Pancreas (tissue), 10 donors: ENCODE measurements around the gene PRPS1. TPM values are rescaled to one million over a fixed set of nuclear protein-coding genes. Genes with fewer than 3 reads are reported as not detected.
"Not testable (repeated sequence)": the region's sequence is repeated elsewhere in the genome, so short reads cannot be mapped to it uniquely, and the experiment has no call there.

Experiments used
- ATAC-seq, 4 donors: fragments of 200-7000 bp; cut with Tn5 transposase; one replicate each; pipeline versions ENCODE4 v1.8.0 to v1.9.1; 2020; ENCODE audit warnings: mild to moderate bottlenecking in 4 of 4, moderate library complexity in 4 of 4
- DNase-seq, 6 donors: peaks; one replicate each; pipeline ENCODE4 v3.0.0-alpha.2; 2020
- FAIRE-seq: peaks from 2 replicates; lab custom pipeline; 2012; peaks lifted over from hg19 to GRCh38; lab: Jason Lieb, UNC
- H3K27ac ChIP-seq, 4 donors: fragments of 200-600 bp; sonication (generic); 1 replicate in 3 of 4; 2 replicates in 1 of 4; pipeline versions ENCODE4 v1.5.0 to v1.8.0; 2020
- H3K27me3 ChIP-seq, 4 donors: fragments of 200-600 bp; one replicate each; pipeline ENCODE4 v1.8.0; 2021
- H3K36me3 ChIP-seq, 3 donors: fragments of 200-600 bp; sonication (generic) in 1 of 3; one replicate each; pipeline versions ENCODE4 v1.5.0 to v1.8.0; 2020 to 2021
- H3K4me1 ChIP-seq, 3 donors: fragments of 200-600 bp; one replicate each; pipeline ENCODE4 v1.8.0; 2021
- H3K4me3 ChIP-seq, 4 donors: fragments of 200-600 bp; sonication (generic) in 2 of 4; one replicate each; pipeline versions ENCODE4 v1.5.0 to v1.8.0; 2020 to 2021
- H3K9me3 ChIP-seq, 4 donors: fragments of 200-600 bp; one replicate each; pipeline ENCODE4 v1.8.0; 2021
- WGBS, 2 donors: extraction: QIAGEN DNeasy Blood & Tissue Kit; methylation state at CpG; one replicate each; pipeline ENCODE4 v1.1.7; 2013; 5-methylcytosine and 5-hydroxymethylcytosine counted together
- intact Hi-C, 3 donors: fragments of 100-400 bp; cut with DNase I; formaldehyde crosslinking; loops; one replicate each; pipeline versions ENCODE4 v1.11.1 to v1.14.2; 2022
- polyA plus RNA-seq, 2 donors: library from polyadenylated mRNA; stranded (reverse); fragments of 200-250 nt; gene quantifications; one replicate each; pipeline ENCODE4 v1.2.3, GENCODE V29; 2013
- total RNA-seq, 6 donors: library from RNA; stranded (reverse); fragmentation: NEBNext Ultra II Directional in 4 of 6; extraction: Animal tissue kit (Norgen Biotek cat#: 25700) in 4 of 6; gene quantifications; one replicate each; pipeline versions ENCODE4 v1.2.1 to v1.2.4, GENCODE V29; 2021 to 2023
- TF ChIP-seq, protein P1 (sequence below), 4 donors: fragments of 200-600 bp; sonication (generic) in 3 of 4; IDR thresholded peaks; one replicate each; pipeline versions ENCODE4 v1.5.0 to v1.8.0; 2021; ENCODE audit warnings: antibody characterized with exemption in 4 of 4
- donor health status: healthy with polysubstance abuse.
- donor health status: DM: no; HTN: no; CAD: no; lungs with moderate emphysema.
- donor health status: DM: no; HTN: no; CAD: no.
- donor health status: control.
- donor health status: control.
- donor health status: Bipolar disorder and iron deficiency.
- donor health status: DM: yes; HTN: yes; CAD: no.
- donor health status: DM: no; HTN: no; CAD: no.
- donor health status: DM: no; HTN: no; CAD: no.
- donor health status: DM: yes; HTN: yes; CAD: no.

Gene PRPS1
- total and polyA plus RNA-seq, 8 donors, result 5.9 to 22.8 (median 14.1) TPM

- ATAC-seq, result no peak
- 72 to 94% methylated on average over 1 of the region's 1 CpG for WGBS, 2 donors
Observed at GRCh38 chrX:107666931-107667330, 38.6 kb downstream of the PRPS1 start.

GRCh38 chrX:107667426-107667825 lies 39.1 kb downstream of the PRPS1 start:
- DNase-seq (no peak), FAIRE-seq (no peak), ATAC-seq (no peak)
- no peaks in the 10 kb centered on the region for H3K27me3 ChIP-seq
- TF ChIP-seq, protein P1, sequence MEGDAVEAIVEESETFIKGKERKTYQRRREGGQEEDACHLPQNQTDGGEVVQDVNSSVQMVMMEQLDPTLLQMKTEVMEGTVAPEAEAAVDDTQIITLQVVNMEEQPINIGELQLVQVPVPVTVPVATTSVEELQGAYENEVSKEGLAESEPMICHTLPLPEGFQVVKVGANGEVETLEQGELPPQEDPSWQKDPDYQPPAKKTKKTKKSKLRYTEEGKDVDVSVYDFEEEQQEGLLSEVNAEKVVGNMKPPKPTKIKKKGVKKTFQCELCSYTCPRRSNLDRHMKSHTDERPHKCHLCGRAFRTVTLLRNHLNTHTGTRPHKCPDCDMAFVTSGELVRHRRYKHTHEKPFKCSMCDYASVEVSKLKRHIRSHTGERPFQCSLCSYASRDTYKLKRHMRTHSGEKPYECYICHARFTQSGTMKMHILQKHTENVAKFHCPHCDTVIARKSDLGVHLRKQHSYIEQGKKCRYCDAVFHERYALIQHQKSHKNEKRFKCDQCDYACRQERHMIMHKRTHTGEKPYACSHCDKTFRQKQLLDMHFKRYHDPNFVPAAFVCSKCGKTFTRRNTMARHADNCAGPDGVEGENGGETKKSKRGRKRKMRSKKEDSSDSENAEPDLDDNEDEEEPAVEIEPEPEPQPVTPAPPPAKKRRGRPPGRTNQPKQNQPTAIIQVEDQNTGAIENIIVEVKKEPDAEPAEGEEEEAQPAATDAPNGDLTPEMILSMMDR (IDR thresholded peaks at IDR 0.05), result no peak
- H3K4me3 ChIP-seq, result no peak overlapping the region
- H3K36me3 ChIP-seq, result no peaks in the 10 kb centered on the region
- no peaks in the 10 kb centered on the region for H3K9me3 ChIP-seq
- 57 to 96% methylated on average over 1 of the region's 1 CpG for WGBS, 2 donors
- intact Hi-C loops, result loop anchor here in 1 of 3 donors (10.0 kb wide), 1 partner anchor 57 kb away; no protein-coding TSS in a partner anchor
- no peaks in the 10 kb centered on the region for H3K4me1 ChIP-seq
- no peak overlapping the region for H3K27ac ChIP-seq

More at GRCh38 chrX:107666931-107667330, 38.6 kb downstream of the PRPS1 start:
- Histone ChIP-seq H3K4me1 (no peaks in the 10 kb centered on the region), H3K9me3 (no peaks in the 10 kb centered on the region), H3K4me3 (no peak overlapping the region), H3K27me3 (no peaks in the 10 kb centered on the region), H3K27ac (no peak overlapping the region), H3K36me3 (no peaks in the 10 kb centered on the region)
- FAIRE-seq, result no peak
- intact Hi-C loops, result loop anchor here in 1 of 3 donors (10.0 kb wide), 1 partner anchor 58 kb away; no protein-coding TSS in a partner anchor
- DNase-seq, result no peak
- TF ChIP-seq, protein P1 (IDR thresholded peaks at IDR 0.05), result no peak

DNA sequence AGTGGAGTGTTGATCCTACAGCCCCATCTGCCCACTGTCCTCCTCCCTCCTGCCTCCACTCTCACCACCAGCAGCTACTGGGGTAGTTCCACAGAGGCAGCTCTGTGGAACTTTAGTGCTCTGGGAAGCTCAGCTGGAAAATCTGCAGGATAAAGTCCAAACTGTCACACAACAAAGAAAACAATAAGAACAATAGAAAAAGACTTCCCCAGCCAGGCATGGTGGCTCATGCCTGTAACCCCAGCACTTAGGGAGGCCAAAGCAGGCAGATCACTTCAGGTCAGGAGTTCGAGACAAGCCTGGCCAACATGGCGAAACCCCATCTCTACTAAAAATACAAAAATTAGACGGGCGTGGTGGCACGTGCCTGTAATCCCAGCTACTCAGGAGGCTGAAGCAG lies 40.4 kb downstream of the PRPS1 start:
- not testable (repeated sequence) for H3K27me3 ChIP-seq, H3K27ac ChIP-seq, H3K36me3 ChIP-seq, H3K4me1 ChIP-seq, DNase-seq, H3K9me3 ChIP-seq, ATAC-seq, H3K4me3 ChIP-seq, FAIRE-seq
- intact Hi-C loops, result loop anchor here in 1 of 3 donors (10.0 kb wide), 1 partner anchor 56 kb away; no protein-coding TSS in a partner anchor
- 72 to 94% methylated on average over 5 of the region's 5 CpGs for WGBS, 2 donors

GRCh38 chrX:107669261-107669660 lies 41.0 kb downstream of the PRPS1 start:
- intact Hi-C loops, result loop anchor here in 1 of 3 donors (10.0 kb wide), 1 partner anchor 56 kb away; no protein-coding TSS in a partner anchor
- WGBS, 2 donors, result 44 to 83% methylated on average over 4 of the region's 4 CpGs
- no peak overlapping the region for H3K4me3 ChIP-seq
- H3K4me1 ChIP-seq, result no peaks in the 10 kb centered on the region
- DNase-seq (no peak), ATAC-seq (no peak), FAIRE-seq (no peak)
- no peaks in the 10 kb centered on the region for H3K36me3 ChIP-seq
- no peaks in the 10 kb centered on the region for H3K27me3 ChIP-seq
- TF ChIP-seq, protein P1 (IDR thresholded peaks at IDR 0.05), result no peak
- no peaks in the 10 kb centered on the region for H3K9me3 ChIP-seq
- H3K27ac ChIP-seq, result no peak overlapping the region

DNA sequence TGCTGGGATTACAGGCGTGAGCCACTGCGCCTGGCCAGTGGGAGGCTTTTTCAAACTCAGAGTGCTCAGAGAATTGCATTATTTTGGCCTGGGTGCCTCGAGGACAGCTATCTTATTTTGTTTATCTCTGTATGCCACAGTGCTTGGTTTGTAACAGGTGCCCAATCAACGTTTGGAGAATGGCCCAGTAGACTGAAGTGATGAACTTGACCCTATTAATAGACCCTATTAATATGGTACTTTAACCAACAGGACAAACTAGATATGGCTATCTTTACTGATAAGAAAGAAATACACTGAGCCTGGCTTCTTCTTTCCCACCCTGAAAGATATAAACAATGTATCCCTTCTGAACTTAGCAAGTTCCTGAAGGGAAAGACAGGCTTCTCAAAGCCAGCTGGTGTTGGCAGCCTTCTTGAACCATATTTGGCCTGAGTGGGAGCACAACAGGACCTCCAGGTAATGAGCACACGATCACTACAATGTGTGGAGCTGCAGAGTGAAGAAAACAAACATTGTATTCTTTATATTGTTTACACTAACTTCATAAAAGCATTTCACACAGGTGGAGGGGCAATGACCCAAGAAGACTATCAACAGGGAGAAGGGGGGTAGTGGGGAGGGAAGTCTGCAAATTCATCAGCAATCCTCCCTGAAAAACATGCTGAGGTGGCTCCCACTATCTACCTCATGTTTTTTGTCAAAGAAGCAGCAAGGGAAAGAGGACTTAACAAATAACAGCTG lies 41.7 kb downstream of the PRPS1 start:
- Histone ChIP-seq H3K27ac (no peak overlapping the region), H3K36me3 (no peaks in the 10 kb centered on the region), H3K4me3 (no peak overlapping the region), H3K9me3 (no peaks in the 10 kb centered on the region), H3K4me1 (no peaks in the 10 kb centered on the region), H3K27me3 (no peaks in the 10 kb centered on the region)
- intact Hi-C loops, result loop anchor here in 2 of 3 donors (10.0 kb wide), 2 partner anchors 55 to 105 kb away; partner anchors contain the start of genes NCBP2L (in 1 of the 2) and TSC22D3 (in 1 of the 2)
- TF ChIP-seq, protein P1 (IDR thresholded peaks at IDR 0.05), result no peak
- FAIRE-seq, result no peak
- DNase-seq, result no peak
- WGBS, 2 donors, result 38 to 39% methylated on average over 5 of the region's 5 CpGs
- ATAC-seq, result no peak

- not testable (repeated sequence) for DNase-seq, H3K27ac ChIP-seq, H3K4me3 ChIP-seq, H3K36me3 ChIP-seq, H3K4me1 ChIP-seq, H3K9me3 ChIP-seq, FAIRE-seq, H3K27me3 ChIP-seq, ATAC-seq
- intact Hi-C loops, result loop anchor here in 1 of 3 donors (10.0 kb wide), 1 partner anchor 104 kb away; the partner anchor contains the start of genes NCBP2L and TSC22D3
- WGBS, 2 donors, result 69 to 94% methylated on average over 9 of the region's 9 CpGs
Observed at GRCh38 chrX:107671256-107671655, 42.9 kb downstream of the PRPS1 start.
